ENCODE results near the gene NUP93.
"Not testable (repeated sequence)": the region's sequence is repeated elsewhere in the genome, so short reads cannot be mapped to it uniquely, and the experiment has no call there.

GRCh38 chr16:56807676-56808067 is 77.7 kb downstream of the NUP93 start:
- not testable (repeated sequence) for TF ChIP-seq CTCF, POLR2A (IDR thresholded peaks at IDR 0.05)
